Measurements from ENCODE around the gene RRBP1.
"Not testable (repeated sequence)": the region's sequence is repeated elsewhere in the genome, so short reads cannot be mapped to it uniquely, and the experiment has no call there.

The RRBP1 gene

GRCh38 chr20:17661121-17661744, 20.8 kb downstream of the RRBP1 start:
- DNase-seq: no peak

GRCh38 chr20:17660667-17661066, 21.4 kb downstream of the RRBP1 start:
- no peak for DNase-seq

GRCh38 chr20:17659801-17660200, 22.2 kb downstream of the RRBP1 start:
- DNase-seq: no peak

GRCh38 chr20:17659344-17659743, 22.7 kb downstream of the RRBP1 start:
- DNase-seq: not testable (repeated sequence)

GRCh38 chr20:17658648-17658993, 23.4 kb downstream of the RRBP1 start:
- no peak for DNase-seq

- DNase-seq: no peak
Observed at GRCh38 chr20:17657898-17658647, 24.0 kb downstream of the RRBP1 start.

GRCh38 chr20:17657079-17657825, 24.8 kb downstream of the RRBP1 start:
- no peak for DNase-seq

GRCh38 chr20:17655865-17656479, 26.1 kb downstream of the RRBP1 start:
- DNase-seq: no peak

GRCh38 chr20:17655286-17655651, 26.8 kb downstream of the RRBP1 start:
- no peak for DNase-seq

- peak in 1 of 2 experiments; percentile 45 for DNase-seq
Observed at GRCh38 chr20:17654649-17655285, 27.3 kb downstream of the RRBP1 start.

- no peak for DNase-seq
Observed at GRCh38 chr20:17653835-17654648, 28.0 kb downstream of the RRBP1 start.

- DNase-seq: no peak
Observed at GRCh38 chr20:17652411-17652810, 29.6 kb downstream of the RRBP1 start.

GRCh38 chr20:17651760-17652388, 30.2 kb downstream of the RRBP1 start:
- DNase-seq: peak in 1 of 2 experiments; percentile 23

GRCh38 chr20:17651129-17651759, 30.8 kb downstream of the RRBP1 start:
- no peak for DNase-seq

GRCh38 chr20:17650301-17651128, 31.5 kb downstream of the RRBP1 start:
- no peak for DNase-seq

- peak; percentile 25 to 79 for DNase-seq
Observed at GRCh38 chr20:17648791-17649730, 33.0 kb downstream of the RRBP1 start.

GRCh38 chr20:17648315-17648646, 33.8 kb downstream of the RRBP1 start:
- DNase-seq: no peak

- no peak for DNase-seq
Observed at GRCh38 chr20:17647391-17648314, 34.4 kb downstream of the RRBP1 start.

All from NCI-H526 (cell line).